Lung microvascular endothelial cell (primary cell): ENCODE measurements around the gene PRMT2. TPM values are rescaled to one million over a fixed set of nuclear protein-coding genes. Genes with fewer than 3 reads are reported as not detected.
"Not testable (repeated sequence)": the region's sequence is repeated elsewhere in the genome, so short reads cannot be mapped to it uniquely, and the experiment has no call there.

Source experiments
- DNase-seq, 2 donors: peaks; one replicate each; pipeline versions ENCODE4 v3.0.0 to v3.0.0-alpha.2; 2010; ENCODE audit warnings: low read depth in 2 of 2
- total RNA-seq: library from RNA; depleted of rRNA; stranded (reverse); fragments of >200 nt; gene quantifications from 2 replicates; pipeline ENCODE4 v1.2.1, GENCODE V29; 2014

Gene PRMT2
- total RNA-seq, 1 donor from 2014 or later, result 136 TPM

GRCh38 chr21:46668381-46668780, 32.9 kb downstream of the PRMT2 start:
- DNase-seq, result no peak

GRCh38 chr21:46668904-46669303, 33.4 kb downstream of the PRMT2 start:
- DNase-seq, result not testable (repeated sequence)

DNA sequence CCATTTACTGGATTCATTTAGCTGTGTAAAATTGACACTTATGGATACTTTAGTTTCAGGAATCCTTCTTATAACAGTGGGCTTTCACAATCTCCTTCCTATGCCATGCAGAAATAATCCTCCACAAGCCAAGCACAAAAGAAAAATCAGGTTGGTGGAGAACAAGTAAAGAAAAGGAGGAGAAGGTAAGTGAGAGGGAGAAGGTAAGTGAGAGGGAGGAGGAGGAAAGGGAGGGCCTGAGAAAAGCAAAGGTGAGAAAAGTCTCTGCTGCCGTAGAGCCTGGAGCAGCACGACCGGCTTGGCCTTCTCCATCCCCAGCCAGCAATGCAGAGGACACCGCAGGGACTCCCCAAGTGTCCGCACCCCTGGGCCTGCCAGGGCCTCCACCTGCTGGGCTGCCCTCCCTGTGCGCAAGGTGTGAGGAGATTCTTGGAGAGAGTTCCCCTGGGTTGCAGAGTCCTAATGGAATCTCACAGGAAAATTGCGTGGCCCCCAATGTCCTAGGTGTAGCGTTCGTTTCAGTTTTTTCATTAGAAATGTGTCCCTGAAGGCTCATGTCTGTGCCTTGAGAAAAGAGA, 39.0 kb downstream of the PRMT2 start:
- DNase-seq, result no peak

- no peak for DNase-seq
Measured at GRCh38 chr21:46675595-46676280, 40.3 kb downstream of the PRMT2 start.

DNA sequence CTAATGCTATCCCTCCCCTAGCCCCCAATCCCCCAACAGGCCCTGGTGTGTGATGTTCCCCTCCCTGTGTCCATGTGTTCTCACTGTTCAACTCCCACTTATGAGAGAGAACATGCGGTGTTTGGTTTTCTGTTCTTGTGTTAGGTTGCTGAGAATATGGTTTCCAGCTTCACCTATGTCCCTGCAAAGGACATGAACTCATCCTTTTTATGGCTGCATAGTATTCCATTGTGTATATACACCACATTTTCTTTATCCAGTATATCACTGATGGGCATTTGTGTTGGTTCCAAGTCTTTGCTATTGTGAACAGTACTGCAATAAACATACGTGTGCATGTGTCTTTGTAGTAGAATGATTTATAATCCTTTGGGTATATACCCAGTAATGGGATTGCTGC, 41.1 kb downstream of the PRMT2 start:
- not testable (repeated sequence) for DNase-seq

DNA sequence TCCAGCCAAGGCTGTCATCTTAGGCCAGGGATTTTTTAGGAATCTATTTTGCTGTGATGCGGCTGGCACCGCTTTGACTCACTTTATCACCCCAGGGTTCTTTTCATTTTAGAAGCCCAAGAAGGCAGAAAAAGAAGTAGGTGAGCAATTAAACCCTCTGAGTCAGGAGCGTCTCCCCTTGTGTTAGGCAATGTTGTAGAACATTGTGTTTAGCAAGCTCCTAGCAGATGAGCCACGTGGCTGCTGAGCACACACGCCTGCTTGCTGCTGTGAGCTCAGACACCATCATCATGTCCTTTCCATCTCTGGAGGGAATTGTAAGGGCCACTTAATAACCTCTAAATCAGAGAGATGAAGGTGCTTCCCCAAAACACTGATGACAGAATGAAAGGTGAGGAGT, 46.1 kb downstream of the PRMT2 start:
- DNase-seq, result not testable (repeated sequence)

GRCh38 chr21:46698652-46699051, 63.2 kb downstream of the PRMT2 start:
- not testable (repeated sequence) for DNase-seq

DNA sequence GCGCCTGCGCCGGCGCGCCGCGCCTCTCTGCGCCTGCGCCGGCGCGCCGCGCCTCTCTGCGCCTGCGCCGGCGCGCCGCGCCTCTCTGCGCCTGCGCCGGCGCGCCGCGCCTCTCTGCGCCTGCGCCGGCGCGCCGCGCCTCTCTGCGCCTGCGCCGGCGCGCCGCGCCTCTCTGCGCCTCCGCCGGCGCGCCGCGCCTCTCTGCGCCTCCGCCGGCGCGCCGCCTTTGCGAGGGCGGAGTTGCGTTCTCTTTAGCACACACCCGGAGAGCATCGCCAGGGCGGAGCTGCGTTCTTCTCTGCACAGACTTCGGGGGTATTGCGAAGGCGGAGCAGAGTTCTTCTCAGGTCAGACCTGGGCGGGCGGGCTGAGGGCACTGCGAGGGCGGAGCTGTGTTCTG, 63.6 kb downstream of the PRMT2 start:
- not testable (repeated sequence) for DNase-seq

Other genes starting within 250 kb of the PRMT2 start
- 18.1 and 29.8 TPM in 2 replicates for gene DIP2A, start 176.8 kb upstream of the PRMT2 start, total RNA-seq
- under 0.01 and 0.22 TPM in 2 replicates for gene S100B, start 30.6 kb upstream of the PRMT2 start, total RNA-seq